Psoas muscle (tissue), 8 donors: ENCODE results near the gene MLKL. TPM values are rescaled to one million over a fixed set of nuclear protein-coding genes. Genes with fewer than 3 reads are reported as not detected.
A peak's percentile ranks its signal among the peaks of the same experiment; 100 is the strongest.

ENCODE experiments used
- ATAC-seq, 4 donors: fragments of 200-7000 bp; cut with Tn5 transposase; one replicate each; pipeline ENCODE4 v1.9.1; 2020; ENCODE audit warnings: moderate library complexity in 3 of 4, mild to moderate bottlenecking in 2 of 4
- DNase-seq, 2 donors: peaks; one replicate each; pipeline ENCODE4 v3.0.0-alpha.2; 2020
- H3K27ac ChIP-seq: fragments of 200-600 bp; one replicate; pipeline ENCODE4 v1.8.0; 2022
- H3K27me3 ChIP-seq, 3 donors: fragments of 200-600 bp in 1 of 3; one replicate each; pipeline versions ENCODE4 v1.6.1 to v1.8.0; 2013 to 2022; ENCODE audit warnings: low read length in 2 of 3, mild to moderate bottlenecking in 2 of 3, moderate library complexity in 1 of 3; ENCODE audit not compliant: insufficient read depth in 3 of 3
- H3K36me3 ChIP-seq, 2 donors: fragments of 200-600 bp in 1 of 2; one replicate each; pipeline versions ENCODE4 v1.6.1 to v1.8.0; 2013 to 2022; ENCODE audit warnings: low read depth in 1 of 2, mild to moderate bottlenecking in 1 of 2, moderate library complexity in 1 of 2; ENCODE audit not compliant: insufficient read depth in 1 of 2
- H3K4me1 ChIP-seq: fragments of 200-600 bp; one replicate; pipeline ENCODE4 v1.8.0; 2022
- H3K4me3 ChIP-seq: fragments of 200-600 bp; one replicate; pipeline ENCODE4 v1.8.0; 2022; ENCODE audit warnings: mild to moderate bottlenecking
- H3K9me3 ChIP-seq: fragments of 200-600 bp; one replicate; pipeline ENCODE4 v1.8.0; 2022
- CTCF ChIP-seq: fragments of 200-600 bp; IDR thresholded peaks from one replicate; pipeline ENCODE4 v1.8.0; 2022; ENCODE audit warnings: antibody characterized with exemption
- WGBS, 3 donors: extraction: QIAGEN DNeasy Blood & Tissue Kit; methylation state at CpG; one replicate each; pipeline versions ENCODE4 v1.1.6 to v1.1.7; 2013; 5-methylcytosine and 5-hydroxymethylcytosine counted together
- intact Hi-C, 2 donors: fragments of 100-400 bp; cut with DNase I; formaldehyde crosslinking; loops; one replicate each; pipeline versions ENCODE4 v1.11.0 to v1.14.2; 2022
- polyA plus RNA-seq, 3 donors: library from polyadenylated mRNA; stranded (reverse); fragments of 200-250 nt; gene quantifications; one replicate each; pipeline ENCODE4 v1.2.3, GENCODE V29; 2013
- total RNA-seq, 4 donors: library from RNA; stranded (reverse); fragmentation: NEBNext Ultra II Directional in 2 of 4; extraction: Animal tissue kit (Norgen Biotek cat#: 25700) in 2 of 4; gene quantifications; one replicate each; pipeline versions ENCODE4 v1.2.1 to v1.2.4, GENCODE V29; 2021 to 2023
- donor health status: healthy with polysubstance abuse.
- donor health status: DM: no; HTN: no; CAD: no; lungs with moderate emphysema.
- donor health status: Bipolar disorder and iron deficiency.
- donor health status: healthy.
- donor health status: DM: yes; HTN: yes; CAD: no.
- donor health status: DM: no; HTN: no; CAD: no.
- donor health status: DM: no; HTN: no; CAD: no.
- donor health status: DM: yes; HTN: yes; CAD: no.

MLKL gene
- total and polyA plus RNA-seq, 7 donors: 0.56 to 3.4 (median 2.2) TPM

GRCh38 chr16:74623839-74624235 lies 76.8 kb downstream of the MLKL start:
- Histone ChIP-seq H3K9me3 (no peaks in the 10 kb centered on the region), H3K36me3 (peaks cover 4 to 68% of the 10 kb centered on the region in 2 donors), H3K27ac (no peak overlapping the region), H3K4me3 (no peak overlapping the region), H3K4me1 (no peaks in the 10 kb centered on the region), H3K27me3 (no peaks in the 10 kb centered on the region)
- no peak for DNase-seq
- no peak for TF ChIP-seq CTCF
- WGBS, 3 donors: 71 to 86% (median 79%) methylated on average over 6 of the region's 6 CpGs
- ATAC-seq: no peak
- intact Hi-C loops: loop anchor here (5.0 kb wide), 3 partner anchors 122 to 142 kb away; no protein-coding TSS in a partner anchor

DNA sequence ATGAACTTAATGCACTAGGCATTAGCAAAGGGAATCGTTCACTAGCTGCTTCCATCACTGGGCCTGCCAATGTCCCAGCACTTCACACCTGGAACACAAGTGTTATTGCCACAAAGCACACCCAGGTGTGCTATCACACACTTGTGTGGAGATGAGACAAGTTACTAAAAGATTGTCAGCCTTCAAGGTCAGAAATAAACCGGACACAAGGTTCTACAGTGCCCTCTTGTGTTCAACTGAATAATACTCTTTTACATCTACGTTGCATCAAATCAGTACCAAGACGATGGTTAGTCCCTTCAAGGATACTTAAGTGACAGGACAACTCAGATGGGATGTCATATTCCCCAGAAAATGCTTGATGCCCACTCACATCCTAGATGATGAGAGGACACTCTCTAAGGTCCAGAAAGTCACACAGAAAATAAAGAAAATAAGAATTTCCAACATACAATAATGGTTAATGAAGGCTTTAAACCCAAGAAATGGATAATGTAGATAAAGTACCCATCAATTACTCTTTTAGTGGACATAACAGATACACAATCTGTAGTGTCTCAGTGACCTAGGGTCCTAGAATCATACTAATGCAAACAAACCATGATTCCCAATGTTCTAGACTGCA lies 77.3 kb downstream of the MLKL start:
- intact Hi-C loops: loop anchor here (5.0 kb wide), 3 partner anchors 121 to 141 kb away; no protein-coding TSS in a partner anchor
- DNase-seq (no peak), ATAC-seq (peak; percentile 77 to 87 (median 80))
- Histone ChIP-seq H3K36me3 (peaks cover 4 to 62% of the 10 kb centered on the region in 2 donors), H3K9me3 (no peaks in the 10 kb centered on the region), H3K27me3 (no peaks in the 10 kb centered on the region), H3K4me3 (no peak overlapping the region), H3K27ac (no peak overlapping the region), H3K4me1 (no peaks in the 10 kb centered on the region)
- WGBS, 3 donors: 22 to 23% (median 23%) methylated on average over 4 of the region's 4 CpGs
- TF ChIP-seq CTCF: peak; percentile 73

DNA sequence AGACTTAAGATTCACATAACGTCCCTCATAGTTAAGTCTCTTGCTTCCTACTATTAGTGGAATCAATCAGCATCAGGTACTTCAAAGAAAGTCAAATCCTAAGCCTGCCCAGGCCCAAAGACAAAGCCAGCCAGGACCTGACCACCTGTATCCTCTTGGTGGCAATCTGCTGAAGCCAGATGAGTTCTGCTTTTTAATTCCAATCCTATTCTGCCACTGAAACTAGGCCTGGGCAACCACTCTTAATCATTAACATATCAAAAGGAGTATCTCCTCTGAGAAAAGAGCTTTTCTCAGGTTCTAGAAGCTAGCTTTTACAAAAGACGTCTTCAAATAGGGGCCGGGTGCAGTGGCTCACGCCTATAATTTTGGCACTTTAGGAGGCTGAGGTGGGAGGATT lies 78.7 kb downstream of the MLKL start:
- Histone ChIP-seq H3K36me3 (peaks cover 4 to 49% of the 10 kb centered on the region in 2 donors), H3K27me3 (no peaks in the 10 kb centered on the region), H3K4me3 (no peak overlapping the region), H3K27ac (no peak overlapping the region), H3K4me1 (no peaks in the 10 kb centered on the region), H3K9me3 (no peaks in the 10 kb centered on the region)
- intact Hi-C loops: loop anchor here (5.0 kb wide), 3 partner anchors 120 to 140 kb away; no protein-coding TSS in a partner anchor
- no peak for ATAC-seq
- DNase-seq: no peak
- 97 to 98% (median 97%) methylated on average over 4 of the region's 4 CpGs for WGBS, 3 donors
- TF ChIP-seq CTCF: no peak

Other genes starting within 250 kb of the MLKL start
- gene GLG1, start 93.7 kb downstream of the MLKL start, total RNA-seq: 100 to 1,000 TPM in 1 of 4 donors, 10 to 100 TPM in 3; 60.1 to 107 (median 76.5) TPM
- gene GLG1, start 93.7 kb downstream of the MLKL start, polyA plus RNA-seq: 10 to 100 TPM; 19.7 to 57.6 (median 24.6) TPM
- 1 to 10 TPM; 4.0 to 8.2 (median 7.2) TPM for gene RFWD3, start 34.0 kb downstream of the MLKL start, total RNA-seq
- gene RFWD3, start 34.0 kb downstream of the MLKL start, polyA plus RNA-seq: 1 to 10 TPM; 2.6 to 3.9 (median 3.3) TPM
- not detected for gene FA2H, start 74.0 kb upstream of the MLKL start, total RNA-seq
- under 1 TPM; 0.06 to 0.10 (median 0.07) TPM for gene FA2H, start 74.0 kb upstream of the MLKL start, polyA plus RNA-seq